ENCODE measurements around the gene PEAK1. TPM values are rescaled to one million over a fixed set of nuclear protein-coding genes. Genes with fewer than 3 reads are reported as not detected.

PEAK1 gene
- total RNA-seq, 1 experiment from 2014 or later = 58.7 TPM

DNA sequence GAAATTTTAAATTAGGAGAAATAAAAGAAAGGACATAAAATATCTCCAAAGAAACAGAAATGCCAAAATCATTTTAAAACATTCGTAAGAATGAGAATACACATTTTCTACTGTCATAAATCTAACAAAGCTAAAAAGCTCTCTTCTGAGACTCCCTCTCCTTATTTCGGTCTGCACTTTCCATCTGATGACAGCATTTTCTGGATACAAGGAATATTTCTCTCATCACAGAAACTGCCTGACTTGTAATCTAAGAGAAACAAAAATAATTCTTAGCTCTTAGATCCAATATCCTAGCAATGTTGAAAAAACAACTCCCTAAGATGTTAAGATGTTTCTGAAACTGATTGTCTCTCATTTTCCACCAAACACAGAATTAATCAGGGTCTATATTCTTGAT lies 93.5 kb downstream of the PEAK1 start:
- Histone ChIP-seq H3K9me3 (ENCODE audit: control insufficient read depth, insufficient read depth, low read depth, low read length) (no peaks in the 10 kb centered on the region), H3K4me3 (ENCODE audit: low read depth in 2 of 2, low read length in 2 of 2) (no peak overlapping the region), H3K36me3 (ENCODE audit: control insufficient read depth, insufficient read depth, low read length) (no peaks in the 10 kb centered on the region), H3K27me3 (ENCODE audit: control insufficient read depth, insufficient read depth, low read length) (no peaks in the 10 kb centered on the region), H3K4me1 (ENCODE audit: control insufficient read depth, insufficient read depth, low read length) (peaks cover 2% of the 10 kb centered on the region; the same call in 1 of the 2 replicates), H3K27ac (ENCODE audit: low read length) (no peak overlapping the region)
- intact Hi-C loops (cut with micrococcal nuclease; ENCODE audit: unreplicated experiment) (no loop called here), in situ Hi-C loops (cut with HindIII; ENCODE audit: low pct_unique_long_range_greater_than_20kb, low sequenced_read_pairs) (no loop called here)
- no peak for TF ChIP-seq POLR2AphosphoS5 (IDR thresholded peaks at IDR 0.05; ENCODE audit: low read depth, low read length)
- no peak for TF ChIP-seq TCF7L2 (IDR thresholded peaks at IDR 0.05; ENCODE audit: low read depth, low read length)
- TF ChIP-seq, protein P1, sequence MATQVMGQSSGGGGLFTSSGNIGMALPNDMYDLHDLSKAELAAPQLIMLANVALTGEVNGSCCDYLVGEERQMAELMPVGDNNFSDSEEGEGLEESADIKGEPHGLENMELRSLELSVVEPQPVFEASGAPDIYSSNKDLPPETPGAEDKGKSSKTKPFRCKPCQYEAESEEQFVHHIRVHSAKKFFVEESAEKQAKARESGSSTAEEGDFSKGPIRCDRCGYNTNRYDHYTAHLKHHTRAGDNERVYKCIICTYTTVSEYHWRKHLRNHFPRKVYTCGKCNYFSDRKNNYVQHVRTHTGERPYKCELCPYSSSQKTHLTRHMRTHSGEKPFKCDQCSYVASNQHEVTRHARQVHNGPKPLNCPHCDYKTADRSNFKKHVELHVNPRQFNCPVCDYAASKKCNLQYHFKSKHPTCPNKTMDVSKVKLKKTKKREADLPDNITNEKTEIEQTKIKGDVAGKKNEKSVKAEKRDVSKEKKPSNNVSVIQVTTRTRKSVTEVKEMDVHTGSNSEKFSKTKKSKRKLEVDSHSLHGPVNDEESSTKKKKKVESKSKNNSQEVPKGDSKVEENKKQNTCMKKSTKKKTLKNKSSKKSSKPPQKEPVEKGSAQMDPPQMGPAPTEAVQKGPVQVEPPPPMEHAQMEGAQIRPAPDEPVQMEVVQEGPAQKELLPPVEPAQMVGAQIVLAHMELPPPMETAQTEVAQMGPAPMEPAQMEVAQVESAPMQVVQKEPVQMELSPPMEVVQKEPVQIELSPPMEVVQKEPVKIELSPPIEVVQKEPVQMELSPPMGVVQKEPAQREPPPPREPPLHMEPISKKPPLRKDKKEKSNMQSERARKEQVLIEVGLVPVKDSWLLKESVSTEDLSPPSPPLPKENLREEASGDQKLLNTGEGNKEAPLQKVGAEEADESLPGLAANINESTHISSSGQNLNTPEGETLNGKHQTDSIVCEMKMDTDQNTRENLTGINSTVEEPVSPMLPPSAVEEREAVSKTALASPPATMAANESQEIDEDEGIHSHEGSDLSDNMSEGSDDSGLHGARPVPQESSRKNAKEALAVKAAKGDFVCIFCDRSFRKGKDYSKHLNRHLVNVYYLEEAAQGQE (IDR thresholded peaks at IDR 0.05; ENCODE audit: insufficient read depth in 1 of 2, low read depth in 2 of 2, low read length in 1 of 2) = no peak
- TF ChIP-seq, protein P2, sequence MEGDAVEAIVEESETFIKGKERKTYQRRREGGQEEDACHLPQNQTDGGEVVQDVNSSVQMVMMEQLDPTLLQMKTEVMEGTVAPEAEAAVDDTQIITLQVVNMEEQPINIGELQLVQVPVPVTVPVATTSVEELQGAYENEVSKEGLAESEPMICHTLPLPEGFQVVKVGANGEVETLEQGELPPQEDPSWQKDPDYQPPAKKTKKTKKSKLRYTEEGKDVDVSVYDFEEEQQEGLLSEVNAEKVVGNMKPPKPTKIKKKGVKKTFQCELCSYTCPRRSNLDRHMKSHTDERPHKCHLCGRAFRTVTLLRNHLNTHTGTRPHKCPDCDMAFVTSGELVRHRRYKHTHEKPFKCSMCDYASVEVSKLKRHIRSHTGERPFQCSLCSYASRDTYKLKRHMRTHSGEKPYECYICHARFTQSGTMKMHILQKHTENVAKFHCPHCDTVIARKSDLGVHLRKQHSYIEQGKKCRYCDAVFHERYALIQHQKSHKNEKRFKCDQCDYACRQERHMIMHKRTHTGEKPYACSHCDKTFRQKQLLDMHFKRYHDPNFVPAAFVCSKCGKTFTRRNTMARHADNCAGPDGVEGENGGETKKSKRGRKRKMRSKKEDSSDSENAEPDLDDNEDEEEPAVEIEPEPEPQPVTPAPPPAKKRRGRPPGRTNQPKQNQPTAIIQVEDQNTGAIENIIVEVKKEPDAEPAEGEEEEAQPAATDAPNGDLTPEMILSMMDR (IDR thresholded peaks at IDR 0.05) = no peak
- TF ChIP-seq SIN3A (IDR thresholded peaks at IDR 0.05; ENCODE audit: borderline replicate concordance, insufficient read depth, low read depth, low read length) = no peak
- POLR2A ChIA-PET = no interaction called here
- CTCF ChIA-PET = no interaction called here
- ATAC-seq (no peak), DNase-seq (ENCODE audit: low read depth, low spot score) (no peak)
- BruUV-seq (replicated peaks) = no TSS peak

DNA sequence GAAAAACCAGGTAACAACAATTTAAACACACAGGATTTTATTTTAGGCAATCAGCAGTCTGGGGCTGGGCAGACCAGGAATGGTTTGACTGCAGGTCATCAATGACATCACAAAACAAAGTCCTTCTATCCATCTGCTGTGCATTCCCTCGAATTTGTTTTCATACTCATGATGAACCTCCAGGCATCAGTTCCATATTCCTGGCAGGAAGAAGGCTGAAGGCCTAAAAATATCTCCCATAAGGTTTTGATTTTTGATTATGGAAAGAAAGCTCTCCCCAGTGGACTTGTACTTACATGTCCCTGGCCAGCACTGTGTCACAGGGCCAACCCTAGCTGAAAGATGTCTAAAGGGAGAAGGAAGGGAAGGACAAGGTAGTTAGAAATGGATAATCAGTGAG lies 107.4 kb downstream of the PEAK1 start:
- no peak overlapping the region for H3K27ac ChIP-seq (ENCODE audit: low read length)

More for the DNA sequence above, 107.4 kb downstream of the PEAK1 start:
- TF ChIP-seq TCF7L2 (IDR thresholded peaks at IDR 0.05; ENCODE audit: low read depth, low read length) = no peak
- TF ChIP-seq, protein P1 (IDR thresholded peaks at IDR 0.05; ENCODE audit: insufficient read depth in 1 of 2, low read depth in 2 of 2, low read length in 1 of 2) = no peak
- TF ChIP-seq POLR2AphosphoS5 (IDR thresholded peaks at IDR 0.05; ENCODE audit: low read depth, low read length) = no peak
- no peak for TF ChIP-seq SIN3A (IDR thresholded peaks at IDR 0.05; ENCODE audit: borderline replicate concordance, insufficient read depth, low read depth, low read length)
- TF ChIP-seq, protein P2 (IDR thresholded peaks at IDR 0.05) = no peak
- Histone ChIP-seq H3K36me3 (ENCODE audit: control insufficient read depth, insufficient read depth, low read length) (no peaks in the 10 kb centered on the region), H3K4me3 (ENCODE audit: low read depth in 2 of 2, low read length in 2 of 2) (no peak overlapping the region), H3K9me3 (ENCODE audit: control insufficient read depth, insufficient read depth, low read depth, low read length) (no peaks in the 10 kb centered on the region), H3K4me1 (ENCODE audit: control insufficient read depth, insufficient read depth, low read length) (peaks cover 6% of the 10 kb centered on the region), H3K27me3 (ENCODE audit: control insufficient read depth, insufficient read depth, low read length) (no peaks in the 10 kb centered on the region)
- in situ Hi-C loops (cut with HindIII; ENCODE audit: low pct_unique_long_range_greater_than_20kb, low sequenced_read_pairs) (no loop called here), intact Hi-C loops (cut with micrococcal nuclease; ENCODE audit: unreplicated experiment) (no loop called here)
- ChIA-PET POLR2A (no interaction called here), CTCF (no interaction called here)
- no peak for ATAC-seq
- DNase-seq (ENCODE audit: low read depth, low spot score) = no peak
- no TSS peak for BruUV-seq (replicated peaks)
